Activated CD8-positive, alpha-beta memory T cell treated with anti-CD3 and anti-CD28 coated beads, Interleukin-2, amount 50 U/mL, for 1 hour (primary cell): ENCODE results near the gene INPPL1.
"Not testable (repeated sequence)": the region's sequence is repeated elsewhere in the genome, so short reads cannot be mapped to it uniquely, and the experiment has no call there.

Source experiments
- DNase-seq: peaks from one replicate; pipeline ENCODE4 v3.0.0-alpha.2; 2020; ENCODE audit errors: extremely low read depth

Gene INPPL1

GRCh38 chr11:72243173-72244059 is 18.8 kb downstream of the INPPL1 start:
- DNase-seq: no peak

- DNase-seq: no peak
These were observed 19.4 kb downstream of the INPPL1 start, which contains the start of gene PHOX2A for GRCh38 chr11:72244060-72244360. TSS of gene PHOX2A (minus strand) at chr11:72244176. CDS start at chr11:72244004, 172 bp downstream.

GRCh38 chr11:72244361-72245262 is 20.0 kb downstream of the INPPL1 start:
- DNase-seq: no peak

GRCh38 chr11:72245263-72245816 is 20.8 kb downstream of the INPPL1 start:
- no peak for DNase-seq

GRCh38 chr11:72247584-72247983 is 23.0 kb downstream of the INPPL1 start:
- DNase-seq: no peak

GRCh38 chr11:72249961-72250360 is 25.4 kb downstream of the INPPL1 start:
- DNase-seq: no peak

- DNase-seq: no peak
These were observed 26.3 kb downstream of the INPPL1 start for GRCh38 chr11:72250661-72251464.

- DNase-seq: no peak
These were observed 27.0 kb downstream of the INPPL1 start for GRCh38 chr11:72251614-72252013.

- no peak for DNase-seq
These were observed 28.8 kb downstream of the INPPL1 start for GRCh38 chr11:72253392-72253791.

- no peak for DNase-seq
These were observed 29.9 kb downstream of the INPPL1 start for GRCh38 chr11:72254299-72254993.

- no peak for DNase-seq
These were observed 33.0 kb downstream of the INPPL1 start for GRCh38 chr11:72257570-72257969.

- no peak for DNase-seq
These were observed 34.9 kb downstream of the INPPL1 start for GRCh38 chr11:72259490-72259889.

GRCh38 chr11:72260574-72260973 is 36.0 kb downstream of the INPPL1 start:
- DNase-seq: no peak

GRCh38 chr11:72263361-72263760 is 38.8 kb downstream of the INPPL1 start:
- DNase-seq: no peak

GRCh38 chr11:72265951-72266350 is 41.4 kb downstream of the INPPL1 start:
- no peak for DNase-seq

- DNase-seq: not testable (repeated sequence)
These were observed 42.4 kb downstream of the INPPL1 start for GRCh38 chr11:72266960-72267359.

- no peak for DNase-seq
These were observed 43.5 kb downstream of the INPPL1 start for GRCh38 chr11:72267956-72268617.

- DNase-seq: no peak
These were observed 47.4 kb downstream of the INPPL1 start for GRCh38 chr11:72271980-72272379.

- no peak for DNase-seq
These were observed 49.9 kb downstream of the INPPL1 start for GRCh38 chr11:72274435-72274834.

- DNase-seq: no peak
These were observed 54.3 kb downstream of the INPPL1 start for GRCh38 chr11:72278905-72279304.
